ENCODE results near the gene RTP3. TPM values are rescaled to one million over a fixed set of nuclear protein-coding genes. Genes with fewer than 3 reads are reported as not detected.

RTP3 gene
- total and polyA plus RNA-seq, 2 of the 8 experiments (the other 6 are each of a cell fraction or from before 2014, with no cell fraction given): 0.08 TPM; not detected in 1

GRCh38 chr3:46448721-46449120 is 49.1 kb upstream of the RTP3 start (continued):
- TF ChIP-seq, protein P1, sequence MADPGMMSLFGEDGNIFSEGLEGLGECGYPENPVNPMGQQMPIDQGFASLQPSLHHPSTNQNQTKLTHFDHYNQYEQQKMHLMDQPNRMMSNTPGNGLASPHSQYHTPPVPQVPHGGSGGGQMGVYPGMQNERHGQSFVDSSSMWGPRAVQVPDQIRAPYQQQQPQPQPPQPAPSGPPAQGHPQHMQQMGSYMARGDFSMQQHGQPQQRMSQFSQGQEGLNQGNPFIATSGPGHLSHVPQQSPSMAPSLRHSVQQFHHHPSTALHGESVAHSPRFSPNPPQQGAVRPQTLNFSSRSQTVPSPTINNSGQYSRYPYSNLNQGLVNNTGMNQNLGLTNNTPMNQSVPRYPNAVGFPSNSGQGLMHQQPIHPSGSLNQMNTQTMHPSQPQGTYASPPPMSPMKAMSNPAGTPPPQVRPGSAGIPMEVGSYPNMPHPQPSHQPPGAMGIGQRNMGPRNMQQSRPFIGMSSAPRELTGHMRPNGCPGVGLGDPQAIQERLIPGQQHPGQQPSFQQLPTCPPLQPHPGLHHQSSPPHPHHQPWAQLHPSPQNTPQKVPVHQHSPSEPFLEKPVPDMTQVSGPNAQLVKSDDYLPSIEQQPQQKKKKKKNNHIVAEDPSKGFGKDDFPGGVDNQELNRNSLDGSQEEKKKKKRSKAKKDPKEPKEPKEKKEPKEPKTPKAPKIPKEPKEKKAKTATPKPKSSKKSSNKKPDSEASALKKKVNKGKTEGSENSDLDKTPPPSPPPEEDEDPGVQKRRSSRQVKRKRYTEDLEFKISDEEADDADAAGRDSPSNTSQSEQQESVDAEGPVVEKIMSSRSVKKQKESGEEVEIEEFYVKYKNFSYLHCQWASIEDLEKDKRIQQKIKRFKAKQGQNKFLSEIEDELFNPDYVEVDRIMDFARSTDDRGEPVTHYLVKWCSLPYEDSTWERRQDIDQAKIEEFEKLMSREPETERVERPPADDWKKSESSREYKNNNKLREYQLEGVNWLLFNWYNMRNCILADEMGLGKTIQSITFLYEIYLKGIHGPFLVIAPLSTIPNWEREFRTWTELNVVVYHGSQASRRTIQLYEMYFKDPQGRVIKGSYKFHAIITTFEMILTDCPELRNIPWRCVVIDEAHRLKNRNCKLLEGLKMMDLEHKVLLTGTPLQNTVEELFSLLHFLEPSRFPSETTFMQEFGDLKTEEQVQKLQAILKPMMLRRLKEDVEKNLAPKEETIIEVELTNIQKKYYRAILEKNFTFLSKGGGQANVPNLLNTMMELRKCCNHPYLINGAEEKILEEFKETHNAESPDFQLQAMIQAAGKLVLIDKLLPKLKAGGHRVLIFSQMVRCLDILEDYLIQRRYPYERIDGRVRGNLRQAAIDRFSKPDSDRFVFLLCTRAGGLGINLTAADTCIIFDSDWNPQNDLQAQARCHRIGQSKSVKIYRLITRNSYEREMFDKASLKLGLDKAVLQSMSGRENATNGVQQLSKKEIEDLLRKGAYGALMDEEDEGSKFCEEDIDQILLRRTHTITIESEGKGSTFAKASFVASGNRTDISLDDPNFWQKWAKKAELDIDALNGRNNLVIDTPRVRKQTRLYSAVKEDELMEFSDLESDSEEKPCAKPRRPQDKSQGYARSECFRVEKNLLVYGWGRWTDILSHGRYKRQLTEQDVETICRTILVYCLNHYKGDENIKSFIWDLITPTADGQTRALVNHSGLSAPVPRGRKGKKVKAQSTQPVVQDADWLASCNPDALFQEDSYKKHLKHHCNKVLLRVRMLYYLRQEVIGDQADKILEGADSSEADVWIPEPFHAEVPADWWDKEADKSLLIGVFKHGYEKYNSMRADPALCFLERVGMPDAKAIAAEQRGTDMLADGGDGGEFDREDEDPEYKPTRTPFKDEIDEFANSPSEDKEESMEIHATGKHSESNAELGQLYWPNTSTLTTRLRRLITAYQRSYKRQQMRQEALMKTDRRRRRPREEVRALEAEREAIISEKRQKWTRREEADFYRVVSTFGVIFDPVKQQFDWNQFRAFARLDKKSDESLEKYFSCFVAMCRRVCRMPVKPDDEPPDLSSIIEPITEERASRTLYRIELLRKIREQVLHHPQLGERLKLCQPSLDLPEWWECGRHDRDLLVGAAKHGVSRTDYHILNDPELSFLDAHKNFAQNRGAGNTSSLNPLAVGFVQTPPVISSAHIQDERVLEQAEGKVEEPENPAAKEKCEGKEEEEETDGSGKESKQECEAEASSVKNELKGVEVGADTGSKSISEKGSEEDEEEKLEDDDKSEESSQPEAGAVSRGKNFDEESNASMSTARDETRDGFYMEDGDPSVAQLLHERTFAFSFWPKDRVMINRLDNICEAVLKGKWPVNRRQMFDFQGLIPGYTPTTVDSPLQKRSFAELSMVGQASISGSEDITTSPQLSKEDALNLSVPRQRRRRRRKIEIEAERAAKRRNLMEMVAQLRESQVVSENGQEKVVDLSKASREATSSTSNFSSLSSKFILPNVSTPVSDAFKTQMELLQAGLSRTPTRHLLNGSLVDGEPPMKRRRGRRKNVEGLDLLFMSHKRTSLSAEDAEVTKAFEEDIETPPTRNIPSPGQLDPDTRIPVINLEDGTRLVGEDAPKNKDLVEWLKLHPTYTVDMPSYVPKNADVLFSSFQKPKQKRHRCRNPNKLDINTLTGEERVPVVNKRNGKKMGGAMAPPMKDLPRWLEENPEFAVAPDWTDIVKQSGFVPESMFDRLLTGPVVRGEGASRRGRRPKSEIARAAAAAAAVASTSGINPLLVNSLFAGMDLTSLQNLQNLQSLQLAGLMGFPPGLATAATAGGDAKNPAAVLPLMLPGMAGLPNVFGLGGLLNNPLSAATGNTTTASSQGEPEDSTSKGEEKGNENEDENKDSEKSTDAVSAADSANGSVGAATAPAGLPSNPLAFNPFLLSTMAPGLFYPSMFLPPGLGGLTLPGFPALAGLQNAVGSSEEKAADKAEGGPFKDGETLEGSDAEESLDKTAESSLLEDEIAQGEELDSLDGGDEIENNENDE (IDR thresholded peaks at IDR 0.05; ENCODE audit: insufficient replicate concordance, low read length): no peak
- TF ChIP-seq TEAD4 (IDR thresholded peaks at IDR 0.05; ENCODE audit: low read depth, low read length): no peak
